ENCODE data around the gene EPB42. TPM values are rescaled to one million over a fixed set of nuclear protein-coding genes. Genes with fewer than 3 reads are reported as not detected.

Gene EPB42
- total RNA-seq: not detected in 2 replicates

DNA sequence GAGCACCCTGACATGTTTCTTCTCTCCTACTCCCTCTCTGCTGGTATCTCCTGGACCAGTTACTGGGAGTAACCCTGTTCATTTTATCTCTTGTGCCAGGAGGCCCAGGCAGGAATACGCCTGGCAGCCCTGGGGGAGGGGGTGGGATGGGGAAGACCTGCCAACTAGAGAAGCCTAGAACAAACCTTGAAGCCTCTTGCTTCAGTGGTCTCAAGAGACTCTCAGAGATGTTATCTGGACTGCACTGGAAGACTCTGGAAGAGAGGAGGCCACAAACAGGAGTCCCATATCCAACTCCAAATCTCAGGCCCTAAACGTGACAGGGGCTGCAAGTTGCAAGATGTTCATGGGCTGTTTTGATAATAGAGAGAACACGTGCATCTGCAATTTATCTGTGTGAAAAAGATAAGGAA lies at the start of gene EPB42:
Gene EPB42 (minus strand): TSS at position 28 of the 413 bp plus-strand sequence. CDS start 193 bp downstream, outside the sequence.

GRCh38 chr15:43266834-43267233 lies 46.0 kb upstream of the EPB42 start, which contains the start of gene TGM5:
Gene TGM5, minus strand, starts transcription at chr15:43266928. Its CDS starts 79 bp downstream, at chr15:43266849.

DNA sequence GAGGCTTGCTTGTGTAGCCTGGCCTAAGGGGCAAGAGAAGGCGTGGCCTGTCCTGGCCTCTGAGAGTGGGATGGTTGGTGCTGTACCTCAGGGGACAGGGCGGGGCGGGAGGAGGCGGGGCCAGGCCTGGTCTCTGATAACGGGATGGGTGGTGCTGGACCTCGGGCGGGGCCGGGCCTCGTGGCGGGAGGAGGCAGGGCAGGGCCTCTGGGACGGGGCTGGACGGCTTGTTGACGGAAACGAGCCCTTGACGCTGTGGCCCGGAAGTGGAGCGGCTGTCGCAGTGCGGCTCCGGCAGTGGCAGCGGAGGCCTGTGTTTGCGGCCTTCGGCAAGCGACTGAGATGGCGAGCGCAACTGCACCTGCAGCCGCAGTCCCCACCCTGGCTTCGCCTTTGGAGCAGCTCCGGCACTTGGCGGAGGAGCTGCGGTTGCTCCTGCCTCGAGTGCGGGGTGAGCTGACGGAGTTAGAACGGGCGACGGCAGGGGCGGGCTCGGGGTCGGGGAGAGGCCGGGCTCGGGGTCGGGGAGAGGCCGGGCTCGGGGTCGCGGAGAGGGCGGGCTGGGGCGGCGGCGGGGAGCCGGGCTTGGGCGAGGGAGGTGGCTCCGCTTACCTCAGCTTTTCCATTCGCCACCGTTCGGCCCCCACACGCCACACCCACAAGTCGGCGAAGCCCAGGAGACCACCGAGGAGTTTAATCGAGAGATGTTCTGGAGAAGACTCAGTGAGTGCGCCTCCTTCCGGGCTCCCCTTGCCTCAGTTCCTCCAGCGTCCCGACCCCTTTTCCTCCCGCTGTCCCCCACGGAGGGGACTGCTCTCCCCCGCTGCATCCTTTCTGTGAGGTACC lies 35.4 kb downstream of the EPB42 start, which contains the start of gene CCNDBP1:
Gene CCNDBP1 (plus strand): TSS at position 247 of the 846 bp plus-strand sequence. CDS start 96 bp downstream, at position 343.

Other genes starting within 250 kb of the EPB42 start
- 36.4 and 39.8 TPM in 2 replicates for gene UBR1, start 115.0 kb downstream of the EPB42 start, total RNA-seq
- 13.7 and 14.5 TPM in 2 replicates for gene TMEM62, start 87.4 kb downstream of the EPB42 start, total RNA-seq
- gene CCNDBP1, start 35.6 kb downstream of the EPB42 start, total RNA-seq: 65.0 and 79.3 TPM in 2 replicates
- not detected in 2 replicates for gene TGM5, start 45.9 kb upstream of the EPB42 start, total RNA-seq
- gene TGM7, start 81.2 kb upstream of the EPB42 start, total RNA-seq: not detected in 2 replicates
- 8.5 and 9.1 TPM in 2 replicates for gene LCMT2, start 109.6 kb upstream of the EPB42 start, total RNA-seq
- gene ZSCAN29, start 150.0 kb upstream of the EPB42 start, total RNA-seq: 16.1 and 17.3 TPM in 2 replicates
- 9.5 and 10.0 TPM in 2 replicates for gene TUBGCP4, start 150.1 kb upstream of the EPB42 start, total RNA-seq